Astrocyte (in vitro differentiated cells and primary cell): ENCODE data around the gene PTPN11.

Experiments used
- EZH2 ChIP-seq: IDR thresholded peaks from 2 replicates; pipeline ENCODE4 v1.6.1; 2012; ENCODE audit warnings: mild to moderate bottlenecking, low read length, inconsistent platforms; ENCODE audit not compliant: insufficient read depth
- TF ChIP-seq, protein P1 (sequence below): IDR thresholded peaks from 2 replicates; pipeline ENCODE4 v1.5.1; 2011; ENCODE audit warnings: low read depth, mild to moderate bottlenecking, inconsistent platforms, low read length, moderate library complexity; ENCODE audit not compliant: insufficient read depth

DNA sequence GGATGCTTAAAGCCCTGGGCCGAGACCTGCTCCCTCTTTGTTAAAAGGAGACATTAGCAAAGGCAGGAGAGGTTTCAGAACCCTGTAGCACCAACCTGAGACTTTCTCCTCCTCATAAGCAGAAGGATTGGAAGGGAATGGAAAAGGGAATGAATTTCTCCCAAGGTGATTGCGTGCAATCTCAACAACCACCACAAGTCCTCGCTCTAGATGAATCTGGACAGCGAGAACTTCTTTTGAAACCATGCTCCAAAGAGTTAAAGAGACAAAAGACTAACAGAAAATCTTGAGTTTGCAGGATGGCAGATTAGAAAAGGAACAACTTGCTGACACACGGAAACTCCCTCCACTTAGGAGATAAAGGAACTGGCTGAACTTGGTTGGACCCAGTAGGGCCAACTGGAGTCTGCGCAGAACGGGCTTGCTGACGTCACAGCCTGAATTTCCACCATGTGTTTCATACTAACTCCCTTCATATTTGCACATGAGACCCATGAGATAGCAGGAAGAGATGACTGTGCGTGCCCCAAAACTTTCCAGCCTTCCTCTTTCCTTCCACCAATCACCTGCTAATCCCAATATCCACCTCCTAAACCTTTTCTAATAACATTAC is 137.0 kb downstream of the PTPN11 start:
- TF ChIP-seq, protein P1, sequence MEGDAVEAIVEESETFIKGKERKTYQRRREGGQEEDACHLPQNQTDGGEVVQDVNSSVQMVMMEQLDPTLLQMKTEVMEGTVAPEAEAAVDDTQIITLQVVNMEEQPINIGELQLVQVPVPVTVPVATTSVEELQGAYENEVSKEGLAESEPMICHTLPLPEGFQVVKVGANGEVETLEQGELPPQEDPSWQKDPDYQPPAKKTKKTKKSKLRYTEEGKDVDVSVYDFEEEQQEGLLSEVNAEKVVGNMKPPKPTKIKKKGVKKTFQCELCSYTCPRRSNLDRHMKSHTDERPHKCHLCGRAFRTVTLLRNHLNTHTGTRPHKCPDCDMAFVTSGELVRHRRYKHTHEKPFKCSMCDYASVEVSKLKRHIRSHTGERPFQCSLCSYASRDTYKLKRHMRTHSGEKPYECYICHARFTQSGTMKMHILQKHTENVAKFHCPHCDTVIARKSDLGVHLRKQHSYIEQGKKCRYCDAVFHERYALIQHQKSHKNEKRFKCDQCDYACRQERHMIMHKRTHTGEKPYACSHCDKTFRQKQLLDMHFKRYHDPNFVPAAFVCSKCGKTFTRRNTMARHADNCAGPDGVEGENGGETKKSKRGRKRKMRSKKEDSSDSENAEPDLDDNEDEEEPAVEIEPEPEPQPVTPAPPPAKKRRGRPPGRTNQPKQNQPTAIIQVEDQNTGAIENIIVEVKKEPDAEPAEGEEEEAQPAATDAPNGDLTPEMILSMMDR: no peak
- no peak for TF ChIP-seq EZH2
